GM12872 (cell line): ENCODE measurements around the gene GRAP2.

Source experiments
- CTCF ChIP-seq: IDR thresholded peaks from 3 replicates; pipeline ENCODE4 v1.5.1; 2011; ENCODE audit warnings: low read depth, mild to moderate bottlenecking, low read length, moderate library complexity; ENCODE audit not compliant: insufficient read depth

GRAP2 gene

GRCh38 chr22:39923696-39924095 is 22.8 kb downstream of the GRAP2 start:
- TF ChIP-seq CTCF: no peak

GRCh38 chr22:39924286-39924685 is 23.4 kb downstream of the GRAP2 start:
- TF ChIP-seq CTCF: no peak

- no peak for TF ChIP-seq CTCF
These were observed 24.4 kb downstream of the GRAP2 start for GRCh38 chr22:39925273-39925672.

GRCh38 chr22:39925909-39926679 is 25.2 kb downstream of the GRAP2 start:
- no peak for TF ChIP-seq CTCF

- TF ChIP-seq CTCF: no peak
These were observed 25.9 kb downstream of the GRAP2 start for GRCh38 chr22:39926753-39927152.

GRCh38 chr22:39927544-39927943 is 26.7 kb downstream of the GRAP2 start:
- peak; percentile 32; the same call in 2 of the 3 replicates for TF ChIP-seq CTCF

- no peak for TF ChIP-seq CTCF
These were observed 27.9 kb downstream of the GRAP2 start for GRCh38 chr22:39928536-39929520.
